CMK (cell line): ENCODE data around the gene SLC30A1.
"Not testable (repeated sequence)": the region's sequence is repeated elsewhere in the genome, so short reads cannot be mapped to it uniquely, and the experiment has no call there.

Experiments
- DNase-seq: peaks from one replicate; pipeline ENCODE4 v3.0.0-alpha.2; 2010; ENCODE audit warnings: low read depth

Gene SLC30A1

DNA sequence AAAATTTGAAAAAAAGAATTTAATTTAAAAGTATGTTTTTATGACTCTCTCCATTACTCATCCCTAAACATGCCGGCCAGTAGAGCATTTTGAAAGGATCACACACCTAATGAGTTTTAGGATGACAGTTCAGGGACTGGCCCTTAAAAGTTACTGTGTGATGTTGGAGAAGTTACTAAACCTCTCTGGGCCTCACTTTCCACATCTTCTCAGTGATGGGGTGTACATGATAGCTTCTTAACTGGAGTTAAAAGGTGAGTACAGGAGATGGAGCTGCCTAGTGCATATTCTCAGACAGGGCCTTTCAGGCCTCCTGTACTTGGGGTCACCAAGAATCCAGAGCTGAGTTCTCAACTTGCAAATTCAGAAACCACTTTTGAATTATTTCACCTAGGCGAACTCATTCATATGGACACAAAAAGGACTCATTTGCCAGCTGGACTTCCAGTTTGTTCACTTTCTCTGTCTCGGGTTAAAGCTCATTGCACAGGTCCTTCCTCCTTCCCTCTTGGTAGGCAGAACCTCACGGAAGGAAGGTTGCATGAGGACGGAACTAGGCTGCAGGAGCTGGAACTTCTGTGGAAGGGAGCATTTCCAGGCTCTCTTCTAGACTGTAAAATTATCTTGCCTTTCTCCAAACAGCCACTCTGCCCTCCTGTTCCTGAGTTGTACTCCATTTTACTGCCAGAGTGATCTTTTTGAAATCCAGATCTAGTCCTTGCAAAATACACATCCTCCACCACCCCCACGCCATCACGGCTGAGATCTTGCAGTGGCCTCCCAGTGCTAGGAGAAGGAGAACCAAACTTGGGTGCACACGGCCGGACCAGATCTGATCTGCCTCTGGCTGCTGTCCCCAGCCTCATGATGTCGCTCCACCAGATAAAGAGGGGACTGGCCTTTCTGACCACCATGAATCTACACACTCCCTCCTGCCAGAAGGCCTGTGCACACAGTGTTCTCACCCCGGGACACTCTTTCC lies 4.3 kb upstream of the SLC30A1 start:
- no peak for DNase-seq

DNA sequence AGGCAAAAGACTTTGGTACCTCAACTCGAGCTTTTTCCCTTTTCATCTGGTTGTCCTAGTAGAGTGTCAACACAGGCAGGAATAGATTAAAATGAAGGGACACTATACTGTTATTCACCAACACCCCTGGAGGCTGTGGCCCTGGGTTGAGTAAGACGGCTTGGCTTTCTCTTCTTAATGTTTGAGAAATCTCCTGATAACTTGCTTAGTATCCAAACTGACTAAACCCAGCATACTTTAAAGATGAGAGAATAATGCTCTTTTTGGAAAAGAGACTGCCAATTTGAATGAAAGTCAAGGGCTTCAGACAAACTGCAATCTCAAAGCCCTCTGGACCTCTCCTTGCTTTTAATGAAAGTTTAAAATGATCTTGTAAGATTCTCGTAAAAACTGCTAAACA lies 2.6 kb upstream of the SLC30A1 start:
- DNase-seq = no peak

DNA sequence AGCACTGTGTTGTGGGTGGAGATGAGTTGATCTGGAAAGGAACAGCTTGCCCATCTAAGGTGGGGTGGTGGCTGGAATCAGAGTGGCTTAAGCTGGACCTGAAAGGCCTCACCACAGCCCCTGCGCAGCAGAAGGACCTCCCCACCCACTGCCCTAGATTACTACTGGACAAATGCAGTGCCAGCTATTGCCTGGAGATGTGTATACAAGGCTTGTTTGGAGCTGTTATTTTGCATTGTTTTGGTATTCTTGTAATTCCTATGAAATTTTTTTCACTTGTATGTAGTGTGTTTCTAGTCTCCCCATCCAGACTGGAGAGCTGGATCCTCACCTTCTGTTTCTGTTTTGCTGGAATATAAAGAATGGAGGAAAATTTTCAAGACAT lies 1.3 kb upstream of the SLC30A1 start:
- DNase-seq = no peak

DNA sequence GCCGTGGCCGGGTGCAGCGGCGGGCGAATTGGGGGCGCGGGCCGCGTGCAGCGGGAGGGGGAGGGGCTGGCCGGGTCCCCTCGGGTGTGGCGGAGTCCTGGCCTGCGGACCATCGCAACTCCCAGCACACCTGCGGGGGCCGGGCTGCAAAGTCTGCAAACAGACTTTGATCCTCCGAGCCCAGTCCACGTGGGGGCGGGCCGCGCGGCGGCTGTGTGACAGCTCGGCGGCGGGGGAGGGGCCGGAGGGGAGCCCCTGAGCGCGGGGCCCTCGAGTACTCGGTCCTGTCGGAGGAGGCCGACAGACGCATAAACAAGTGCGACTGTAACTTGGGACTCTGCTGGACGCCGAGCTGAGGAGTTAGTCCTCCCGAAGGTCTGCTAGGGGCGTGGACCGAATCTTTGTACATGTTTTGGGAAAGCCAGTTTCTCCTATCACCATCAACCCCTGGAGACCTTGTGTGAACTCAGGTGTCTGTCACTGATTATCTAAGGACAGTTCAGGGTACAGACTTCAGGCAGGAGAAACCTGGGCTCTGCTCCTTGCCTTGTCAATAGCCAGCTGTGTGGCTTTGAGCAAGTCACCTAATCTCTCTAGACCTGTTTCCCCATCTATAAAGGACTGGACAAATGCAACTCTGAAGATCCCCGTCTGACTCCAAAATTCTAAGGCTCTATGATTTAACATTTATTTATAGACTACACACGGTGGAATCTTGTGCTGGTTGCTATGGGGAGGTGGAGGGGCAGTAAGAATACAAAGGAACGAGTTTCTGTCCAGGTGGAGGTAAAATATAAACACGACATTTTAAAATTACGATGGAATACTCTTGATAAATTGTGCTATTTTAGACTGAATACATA lies 710 bp upstream of the SLC30A1 start:
- peak; percentile 62 for DNase-seq

DNA sequence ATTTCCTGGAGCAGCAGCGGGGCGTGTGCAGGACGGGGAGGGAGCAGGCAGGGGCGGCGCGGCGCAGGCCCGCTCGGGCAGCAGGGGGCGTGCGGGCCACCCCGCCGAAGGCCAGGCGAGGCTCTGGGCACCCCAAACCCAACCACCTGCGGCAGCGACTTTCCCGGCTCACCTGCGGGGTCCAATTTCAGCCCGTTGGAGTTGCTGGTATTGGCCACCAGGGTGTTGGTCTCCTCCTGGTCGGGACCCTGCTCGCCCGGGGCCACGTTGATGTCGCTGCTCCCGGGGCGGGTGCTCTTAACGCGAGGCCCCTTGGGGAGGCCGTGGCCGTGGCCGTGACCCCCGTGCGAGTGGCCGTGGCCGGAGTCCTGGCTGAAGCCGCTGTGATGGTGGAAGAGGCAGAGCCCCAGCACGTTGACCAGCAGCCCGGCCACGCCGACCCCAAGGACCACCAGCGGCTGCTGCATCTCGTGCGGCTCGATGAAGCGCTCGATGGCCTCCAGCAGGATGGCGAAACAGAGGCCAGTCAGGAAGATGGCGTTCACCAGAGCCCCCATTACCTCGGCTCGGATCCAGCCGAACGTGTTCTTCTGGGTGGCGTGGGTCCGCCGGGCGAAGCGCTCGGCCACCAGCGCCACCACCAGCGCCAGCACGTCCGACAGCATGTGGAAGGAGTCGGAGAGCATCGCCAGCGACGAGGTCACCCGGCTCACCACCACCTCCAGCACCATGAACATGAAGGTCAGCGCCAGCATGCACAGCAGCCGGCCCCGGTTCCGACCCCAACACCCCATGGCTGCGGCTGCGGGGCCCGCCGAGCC lies 932 bp downstream of the SLC30A1 start:
- no peak for DNase-seq

DNA sequence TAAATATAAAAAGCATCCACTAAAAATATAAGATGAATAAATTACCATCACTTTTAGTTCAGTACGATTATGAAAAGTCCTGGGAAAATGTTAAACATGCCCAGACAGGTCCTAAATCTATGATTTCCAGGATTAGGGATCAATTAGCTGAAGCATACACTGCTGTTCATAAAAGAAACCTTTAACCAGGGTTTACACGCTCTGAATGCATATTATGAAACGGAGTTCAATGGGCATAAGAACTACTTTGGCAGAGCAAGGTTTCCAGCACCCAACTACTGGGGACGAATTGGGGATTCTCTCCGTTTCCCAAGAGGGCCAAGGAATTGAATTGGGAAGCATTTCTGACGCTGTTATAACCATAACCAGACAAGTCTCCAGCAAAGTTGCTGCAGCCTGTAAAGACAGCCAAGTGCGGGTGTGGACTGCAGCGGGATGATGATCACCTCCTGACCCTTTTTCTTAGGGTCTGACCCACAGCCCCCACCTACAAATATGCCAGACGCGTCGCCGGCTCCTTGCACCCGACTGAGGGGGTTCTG lies 1.6 kb downstream of the SLC30A1 start:
- no peak for DNase-seq

DNA sequence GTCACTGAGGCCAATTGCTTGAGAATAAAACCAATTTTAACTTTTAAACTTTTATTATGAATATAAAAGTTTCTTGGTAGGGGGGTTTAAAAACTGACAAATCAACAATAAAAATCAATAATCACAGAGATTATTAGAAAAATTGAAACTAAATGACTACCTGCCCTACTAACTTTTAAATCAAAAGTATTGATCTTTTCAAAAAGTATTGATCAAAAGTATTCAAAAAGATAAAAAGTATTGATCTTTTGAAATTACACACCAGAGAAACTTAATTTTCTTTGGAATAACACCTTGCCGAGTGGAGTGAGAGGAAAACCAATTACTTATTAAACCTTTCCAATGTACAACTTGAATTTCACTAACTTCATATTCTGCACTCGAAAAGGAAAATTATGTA lies 2.2 kb downstream of the SLC30A1 start:
- no peak for DNase-seq

DNA sequence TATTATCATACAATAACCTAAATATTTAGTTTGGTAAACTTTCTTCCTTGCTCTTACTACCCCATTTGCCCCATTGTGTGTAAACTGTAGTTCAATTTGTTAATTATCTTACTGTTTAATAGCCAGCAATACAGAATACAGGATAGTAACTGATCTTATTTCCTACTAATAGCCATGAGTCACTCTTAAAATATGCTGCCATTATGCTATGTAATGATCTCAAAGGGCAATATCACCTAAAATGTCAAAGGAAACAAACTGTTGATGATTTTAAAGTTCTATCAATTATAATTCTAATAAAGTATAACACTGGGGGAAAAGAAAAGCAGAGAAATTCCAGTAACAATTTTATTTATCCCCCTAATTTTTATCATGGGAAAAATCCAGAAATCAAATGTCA lies 4.3 kb downstream of the SLC30A1 start:
- DNase-seq = no peak

DNA sequence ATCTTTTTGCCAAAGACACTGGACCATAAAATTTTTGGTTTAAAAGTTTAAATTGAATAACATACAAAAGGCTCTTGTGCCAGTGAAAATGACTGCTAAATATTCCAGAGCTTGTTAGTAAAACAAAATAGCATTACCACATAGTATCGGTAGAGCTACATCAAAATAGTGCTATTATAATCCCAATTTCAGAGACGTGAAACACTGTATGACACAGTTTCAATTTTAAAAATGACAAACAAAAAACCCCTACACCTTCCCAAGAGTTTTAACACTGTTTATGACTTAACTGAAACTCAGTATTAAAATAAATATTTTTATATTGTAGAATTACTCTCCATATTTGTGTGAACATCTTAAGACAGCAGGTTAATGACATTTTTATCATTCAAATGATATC lies 7.0 kb downstream of the SLC30A1 start:
- DNase-seq = no peak

DNA sequence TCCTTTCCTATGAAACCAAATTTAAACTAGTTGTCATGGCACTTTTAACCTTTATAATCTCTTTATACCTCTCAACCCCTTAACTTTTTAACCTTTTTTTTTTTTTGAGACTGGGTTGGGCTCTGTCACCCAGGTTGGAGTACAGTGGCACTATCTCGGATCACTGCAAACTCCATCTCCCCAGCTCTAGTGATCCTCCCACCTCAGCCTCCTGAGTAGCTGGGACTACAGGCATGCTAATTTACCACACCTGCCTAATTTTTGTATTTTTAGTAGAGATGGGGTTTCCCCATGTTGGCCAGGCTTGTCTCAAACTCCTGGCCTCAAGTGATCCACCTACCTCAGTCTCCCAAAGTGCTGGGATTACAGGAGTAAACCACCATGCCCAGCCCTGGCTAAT lies 8.6 kb downstream of the SLC30A1 start:
- not testable (repeated sequence) for DNase-seq

DNA sequence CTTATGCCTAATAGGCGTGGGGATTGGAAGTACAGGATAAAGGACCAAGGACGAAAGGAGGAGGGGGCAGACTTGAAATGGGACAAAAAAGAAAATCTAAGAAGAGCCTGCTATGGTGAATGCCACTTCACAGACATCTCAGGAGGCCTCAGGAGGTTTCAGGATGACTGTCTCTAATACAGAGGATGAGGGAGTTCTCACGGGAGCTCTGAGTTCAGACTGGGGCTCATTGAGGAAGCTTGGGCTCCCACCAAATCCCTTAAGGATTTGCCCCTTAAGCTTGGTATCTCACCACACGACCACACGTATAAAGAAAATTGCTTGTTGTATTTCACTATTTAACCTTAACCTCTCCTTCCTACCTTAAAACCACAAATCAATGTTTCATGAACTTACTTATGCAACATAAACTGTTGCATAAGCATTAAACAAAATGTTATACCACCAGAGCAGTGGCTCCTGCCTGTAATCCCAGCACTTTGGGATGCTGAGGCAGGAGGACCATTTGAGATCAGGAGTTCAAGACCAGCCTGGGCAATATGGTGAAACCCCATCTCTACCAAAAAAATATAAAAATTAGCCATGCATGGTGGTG lies 12.4 kb downstream of the SLC30A1 start:
- no peak for DNase-seq

DNA sequence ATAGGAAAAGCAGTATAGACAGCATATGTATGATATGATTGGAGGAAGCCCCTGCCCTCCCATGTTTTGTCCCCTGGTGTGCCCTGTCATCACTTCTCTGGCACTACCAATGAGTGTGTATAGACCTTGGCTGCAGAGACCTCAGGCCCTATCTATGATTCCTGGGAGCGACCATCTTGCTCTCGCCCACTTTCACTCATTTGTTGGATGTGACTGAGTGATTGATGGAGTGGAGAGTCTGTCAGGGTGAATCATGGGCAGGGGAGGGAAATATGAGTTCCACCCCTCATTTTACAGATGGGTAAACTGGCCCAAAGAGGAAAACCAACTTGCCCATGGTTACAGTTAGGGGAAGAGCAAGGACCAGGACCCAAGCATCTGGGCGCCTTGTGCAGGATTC lies 14.9 kb downstream of the SLC30A1 start:
- no peak for DNase-seq

DNA sequence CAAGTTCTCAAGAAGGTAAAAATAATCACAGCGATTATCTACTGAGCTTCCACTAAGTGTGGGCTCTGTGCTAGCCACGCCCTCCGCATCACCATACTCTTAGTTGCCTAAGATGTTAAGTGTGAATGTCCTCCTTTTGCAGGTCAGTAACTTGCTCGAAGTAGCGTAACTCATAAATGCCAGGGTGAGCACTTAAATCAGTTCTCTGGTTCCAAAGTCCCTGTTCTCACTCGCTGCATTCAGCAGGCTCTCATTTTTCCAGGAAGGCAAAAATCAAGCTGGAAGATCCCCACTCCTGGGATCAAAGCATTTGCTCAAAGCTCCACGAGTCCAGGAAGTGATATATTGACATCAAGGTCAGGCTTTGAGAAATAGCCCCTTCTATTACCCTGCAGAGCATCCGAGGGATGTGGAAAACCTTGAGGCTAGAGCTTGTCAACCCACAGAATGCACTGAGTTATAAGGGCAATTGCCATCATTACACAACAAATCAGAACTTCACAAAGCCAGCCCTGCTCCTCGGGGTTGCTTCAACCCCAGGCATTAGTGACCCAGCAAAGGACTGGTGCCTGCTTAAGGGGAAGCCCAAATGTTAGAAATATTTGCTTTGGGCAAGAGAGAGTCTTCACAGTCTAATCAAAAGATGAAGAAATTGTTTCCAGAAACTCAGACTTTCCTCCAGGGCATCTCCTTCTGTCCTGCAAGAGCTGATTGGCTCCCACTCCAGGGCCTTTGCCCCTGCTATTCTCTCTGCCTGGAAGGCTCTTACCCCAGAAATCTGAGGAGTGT lies 19.5 kb downstream of the SLC30A1 start:
- DNase-seq = no peak

DNA sequence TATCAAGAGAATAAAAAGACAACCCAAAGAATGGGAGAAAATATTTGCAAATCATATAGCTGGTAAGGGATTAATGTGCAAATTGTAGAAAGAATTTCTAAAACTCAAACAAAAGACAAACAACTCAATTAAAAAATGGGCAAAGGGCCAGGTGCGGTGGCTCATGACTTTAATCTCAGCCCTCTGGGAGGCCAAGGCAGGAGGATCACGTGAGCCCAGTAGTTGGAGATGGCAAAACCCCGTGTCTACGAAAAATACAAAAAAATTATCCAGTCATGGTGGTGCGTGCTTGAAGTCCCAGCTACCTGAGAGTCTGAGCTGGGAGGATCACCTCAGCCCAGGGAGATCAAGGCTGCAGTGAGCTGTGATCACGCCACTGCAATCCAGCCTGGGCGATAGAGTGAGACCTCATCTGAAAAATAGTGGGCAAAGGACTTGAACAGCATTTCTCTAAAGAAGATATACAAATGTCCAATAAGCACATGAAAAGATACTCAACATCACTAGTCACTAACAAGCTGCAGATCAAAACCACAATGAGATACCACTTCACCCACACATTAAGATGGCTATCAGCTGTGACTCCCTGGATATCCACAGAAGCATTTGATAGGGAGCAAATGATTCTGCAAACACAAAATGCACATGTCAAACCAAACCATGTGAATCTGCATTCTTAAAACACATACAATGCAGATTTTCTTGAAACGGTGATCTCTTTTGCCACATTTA lies 20.9 kb downstream of the SLC30A1 start:
- DNase-seq = no peak

DNA sequence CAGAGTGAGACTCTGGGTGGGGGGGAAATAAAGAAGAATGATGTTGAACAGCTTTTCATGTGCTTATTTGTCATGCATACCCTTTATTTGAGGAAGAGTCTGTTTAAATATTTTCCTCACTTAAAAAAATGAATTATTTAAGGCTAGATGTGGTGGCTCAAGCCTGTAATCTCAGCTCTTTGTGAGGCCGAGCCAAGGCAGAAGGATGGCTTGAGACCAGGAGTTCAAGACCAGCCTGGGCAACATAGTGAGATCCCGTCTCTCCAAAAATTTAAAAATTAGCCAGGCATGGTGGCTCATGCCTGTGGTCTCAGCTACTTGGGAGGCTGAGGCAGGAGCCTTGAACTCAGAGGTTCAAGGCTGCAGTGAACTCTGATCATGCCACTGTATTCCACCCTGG lies 25.4 kb downstream of the SLC30A1 start:
- DNase-seq = no peak

DNA sequence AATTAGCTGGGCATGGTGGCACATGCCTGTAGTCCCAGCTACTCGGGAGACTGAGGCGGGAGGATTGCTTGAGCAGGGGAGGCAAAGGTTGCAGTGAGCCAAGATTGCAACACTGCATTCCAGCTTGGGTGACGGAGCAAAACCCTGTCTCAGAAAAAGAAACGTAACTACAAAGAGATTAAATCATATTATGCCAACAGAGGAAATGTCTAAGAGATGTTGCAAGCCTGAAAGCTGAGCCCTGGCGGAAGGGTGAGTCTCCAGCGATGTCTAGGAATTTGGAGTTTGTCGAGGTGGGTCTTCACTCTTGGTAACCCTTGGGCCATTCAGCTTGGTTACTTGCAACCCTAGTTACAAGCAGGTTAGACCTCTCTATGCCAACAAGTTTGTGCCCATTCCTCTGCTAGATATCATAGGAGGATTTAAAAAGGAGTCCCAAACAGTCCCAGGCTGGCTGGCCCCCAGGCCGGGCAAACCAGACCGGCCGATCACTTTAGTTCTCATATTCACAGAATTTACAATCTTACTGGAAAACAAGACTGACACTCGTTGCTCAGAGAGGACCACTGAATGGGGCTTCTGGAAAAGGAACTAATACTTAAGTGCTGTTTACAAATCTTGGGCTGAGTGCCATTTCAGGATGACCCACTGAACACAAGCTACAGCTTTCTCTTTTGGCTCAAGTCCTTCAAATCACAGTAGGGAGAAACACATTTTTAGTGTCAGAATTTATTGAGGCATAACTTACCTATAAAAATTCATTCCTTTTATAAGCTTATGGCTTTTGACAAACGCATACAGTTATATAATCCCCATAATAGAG lies 27.1 kb downstream of the SLC30A1 start:
- no peak for DNase-seq

DNA sequence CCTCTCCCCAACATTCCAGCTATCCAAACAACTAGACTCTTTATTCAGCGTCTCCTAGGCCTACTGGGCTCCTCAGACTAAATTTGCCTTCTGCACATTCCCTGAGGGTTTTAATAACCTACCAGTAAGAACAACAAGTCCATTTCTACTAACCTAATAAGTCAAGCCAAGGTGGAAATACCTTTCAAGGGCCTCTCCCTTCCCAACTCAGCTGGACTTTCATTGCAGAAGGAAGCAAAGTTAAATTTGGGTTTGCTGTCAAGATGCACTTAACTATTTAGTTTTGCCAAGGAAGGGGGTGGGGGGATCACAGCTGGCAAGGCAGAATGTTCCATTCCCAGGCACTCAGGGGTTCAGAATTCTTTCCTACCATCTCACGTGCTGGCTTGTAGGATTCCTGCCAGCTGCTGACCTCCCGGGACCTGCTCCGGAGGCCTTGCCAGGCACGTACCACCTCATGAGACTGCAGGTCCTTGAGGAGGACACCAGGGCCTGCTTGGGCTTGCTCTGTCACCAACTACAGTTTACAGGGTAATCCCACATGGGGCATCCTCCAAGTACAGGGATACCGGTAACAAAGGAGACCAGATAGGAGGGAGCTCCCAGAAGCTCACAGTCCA lies 29.8 kb downstream of the SLC30A1 start:
- no peak for DNase-seq

DNA sequence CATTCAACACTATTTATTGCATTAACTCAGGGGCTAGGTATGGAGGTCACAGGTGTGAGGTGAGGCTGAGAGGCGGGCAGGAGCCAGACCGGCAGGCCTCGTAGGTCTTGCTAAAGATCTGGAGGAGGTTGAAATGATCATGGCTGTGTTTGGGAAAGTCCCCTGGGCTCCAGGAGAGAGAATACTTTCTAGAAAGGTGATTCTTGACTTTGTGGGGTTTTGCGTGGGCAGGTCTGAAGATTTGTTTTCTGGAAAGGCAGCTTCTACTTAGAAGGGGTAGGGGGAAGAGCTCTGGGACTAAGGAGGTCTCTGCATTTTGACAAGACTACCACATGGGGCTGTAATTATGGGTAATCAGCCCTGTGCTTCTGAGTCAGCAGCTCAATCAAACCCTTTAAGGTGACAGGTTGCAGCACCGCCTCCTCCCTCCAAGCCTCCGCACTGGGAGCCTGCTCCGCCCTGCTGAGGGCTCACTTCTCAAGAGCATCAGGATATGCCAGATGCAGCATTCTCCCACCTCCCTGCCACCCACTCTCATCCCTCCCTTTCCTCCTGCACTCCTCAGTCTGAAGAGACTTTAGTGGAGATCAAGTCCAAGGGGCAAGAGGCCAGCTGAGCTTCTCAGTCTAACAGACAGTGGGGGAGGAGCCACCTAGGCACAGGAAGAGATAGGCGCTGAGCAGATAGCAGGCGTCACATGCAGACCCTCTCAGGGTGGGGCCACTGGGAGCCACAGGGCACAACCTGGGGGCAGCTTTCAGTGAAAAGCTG lies 30.5 kb downstream of the SLC30A1 start:
- DNase-seq = peak; percentile 35
